PC-3 (cell line): ENCODE measurements around the gene USP14. TPM values are rescaled to one million over a fixed set of nuclear protein-coding genes. Genes with fewer than 3 reads are reported as not detected.

Experiments
- ATAC-seq: fragments of 200-7000 bp; cut with Tn5 transposase; 2 replicates; pipeline ENCODE4 v1.9.1; 2020; ENCODE audit warnings: mild to moderate bottlenecking, moderate library complexity
- BruUV-seq: library from RNA; stranded (reverse); fragments of 400-500 nt; replicated peaks from 2 replicates; lab custom pipeline; 2021; lab: Mats Ljungman, UMichigan
- CTCF ChIA-PET: fragments of 300-600 bp; sonication (Branson Sonifier 250); formaldehyde crosslinking; loops from one replicate; lab custom pipeline; 2022; ENCODE audit warnings: antibody characterized with exemption; lab: Charles Lee
- POLR2A ChIA-PET: fragments of 300-600 bp; sonication (Branson Sonifier 250); formaldehyde crosslinking; loops from one replicate; lab custom pipeline; 2022; ENCODE audit warnings: antibody characterized with exemption; ENCODE audit not compliant: unreplicated experiment; lab: Charles Lee
- DNase-seq: peaks from one replicate; pipeline ENCODE4 v3.0.0-alpha.2; 2015
- H2AFZ ChIP-seq: fragments of 300-600 bp; sonication (generic); 2 replicates; pipeline ENCODE4 v1.6.0; 2016; ENCODE audit warnings: antibody characterized with exemption, low read length
- H3F3A ChIP-seq: fragments of 300-600 bp; sonication (generic); one replicate; pipeline ENCODE4 v1.6.0; 2017; ENCODE audit warnings: antibody characterized with exemption, low read length, control low read depth, mild to moderate bottlenecking; ENCODE audit not compliant: unreplicated experiment
- H3K27ac ChIP-seq: fragments of 300-600 bp; sonication (generic); 2 replicates; pipeline ENCODE4 v1.5.1; 2016; ENCODE audit warnings: mild to moderate bottlenecking, low read length
- H3K27me3 ChIP-seq: fragments of 300-600 bp; sonication (generic); 2 replicates; pipeline ENCODE4 v1.6.1; 2016; ENCODE audit warnings: low read length, mixed read lengths
- H3K36me3 ChIP-seq: fragments of 300-600 bp; sonication (generic); 2 replicates; pipeline ENCODE4 v1.6.1; 2016; ENCODE audit warnings: low read depth, mixed run types, low read length, mixed read lengths
- H3K4me1 ChIP-seq: fragments of 300-600 bp; sonication (generic); 2 replicates; pipeline ENCODE4 v1.5.1; 2016; ENCODE audit warnings: low read length; ENCODE audit not compliant: insufficient read depth
- H3K4me2 ChIP-seq: fragments of 300-600 bp; sonication (generic); 2 replicates; pipeline ENCODE4 v1.6.0; 2016; ENCODE audit warnings: low read length
- H3K4me3 ChIP-seq: fragments of 300-600 bp; sonication (generic); 2 replicates; pipeline ENCODE4 v1.5.1; 2016; ENCODE audit warnings: mild to moderate bottlenecking, low read length, mixed read lengths
- H3K79me2 ChIP-seq: fragments of 300-600 bp; sonication (generic); 2 replicates; pipeline ENCODE4 v1.6.1; 2017; ENCODE audit warnings: low read length, mixed read lengths
- H3K9ac ChIP-seq: fragments of 300-600 bp; sonication (generic); 2 replicates; pipeline ENCODE4 v1.6.0; 2016; ENCODE audit warnings: mild to moderate bottlenecking, low read length
- H3K9me2 ChIP-seq: fragments of 300-600 bp; sonication (generic); replicated peaks from 2 replicates; pipeline ENCODE4 v1.6.1; 2016; ENCODE audit warnings: mixed run types, low read length, mixed read lengths
- H3K9me3 ChIP-seq: fragments of 300-600 bp; sonication (generic); 2 replicates; pipeline ENCODE4 v1.6.1; 2016; ENCODE audit warnings: low read length, mixed read lengths
- H4K20me1 ChIP-seq: fragments of 300-600 bp; sonication (generic); 2 replicates; pipeline ENCODE4 v1.6.1; 2016; ENCODE audit warnings: low read length, mixed read lengths
- CTCF ChIP-seq: fragments of 300-600 bp; sonication (generic); conservative IDR thresholded peaks from 2 replicates; pipeline ENCODE4 v1.5.1; 2017; ENCODE audit warnings: antibody characterized with exemption, low read depth, mild to moderate bottlenecking, low read length
- EZH2 ChIP-seq: fragments of 300-600 bp; sonication (generic); IDR thresholded peaks from one replicate; pipeline ENCODE4 v1.6.1; 2017; ENCODE audit warnings: antibody characterized with exemption, mild to moderate bottlenecking, low read length; ENCODE audit not compliant: unreplicated experiment
- EZH2phosphoT487 ChIP-seq: fragments of 300-600 bp; sonication (generic); IDR thresholded peaks from 2 replicates; pipeline ENCODE4 v1.6.1; 2018; ENCODE audit warnings: mild to moderate bottlenecking, antibody characterized with exemption, low read length, borderline replicate concordance
- intact Hi-C: fragments of 100-400 bp; cut with micrococcal nuclease; formaldehyde crosslinking; loops from 2 replicates; pipeline ENCODE4 v1.9.0; 2023
- total RNA-seq: library from RNA; depleted of rRNA; stranded (reverse); fragments of >200 nt; gene quantifications from 2 replicates; pipeline ENCODE4 v1.2.3, GENCODE V29; 2014

USP14 gene
- total RNA-seq, 1 experiment from 2014 or later, result 30.7 TPM

GRCh38 chr18:191725-192124 is 33.4 kb downstream of the USP14 start:
- Histone ChIP-seq H3K4me3 (no peak overlapping the region), H3K4me2 (no peak overlapping the region), H3K9me2 (no peaks in the 10 kb centered on the region), H3K27me3 (no peaks in the 10 kb centered on the region), H3F3A (no peaks in the 10 kb centered on the region), H2AFZ (no peak overlapping the region), H4K20me1 (peaks cover 12% of the 10 kb centered on the region), H3K79me2 (peaks cover 64% of the 10 kb centered on the region), H3K9ac (no peak overlapping the region), H3K27ac (no peak overlapping the region), H3K9me3 (no peaks in the 10 kb centered on the region), H3K4me1 (no peaks in the 10 kb centered on the region), H3K36me3 (peaks cover 25% of the 10 kb centered on the region; the same call in 1 of the 2 replicates)
- no TSS peak for BruUV-seq
- ChIA-PET CTCF (no interaction called here), POLR2A (no interaction called here)
- no peak for DNase-seq
- peak; percentile 37; the same call in 1 of the 2 replicates for ATAC-seq
- intact Hi-C loops, result loop anchor here (1.0 kb wide), 1 partner anchor 8 kb away; no protein-coding TSS in a partner anchor
- TF ChIP-seq CTCF (no peak), EZH2phosphoT487 (no peak), EZH2 (no peak)

- POLR2A ChIA-PET, result no interaction called here
- Histone ChIP-seq H2AFZ (no peak overlapping the region), H3K4me2 (no peak overlapping the region), H3K9me2 (no peaks in the 10 kb centered on the region), H3K4me3 (no peak overlapping the region), H3K4me1 (no peaks in the 10 kb centered on the region), H3F3A (peaks cover 3% of the 10 kb centered on the region), H3K9me3 (no peaks in the 10 kb centered on the region), H3K36me3 (peaks cover 34% of the 10 kb centered on the region), H3K27ac (no peak overlapping the region), H4K20me1 (peaks cover 18% of the 10 kb centered on the region), H3K27me3 (no peaks in the 10 kb centered on the region), H3K9ac (no peak overlapping the region), H3K79me2 (peaks cover 55% of the 10 kb centered on the region)
- BruUV-seq, result no TSS peak
- intact Hi-C loops, result no loop called here
- CTCF ChIA-PET, result no interaction called here
- no peak for DNase-seq
- no peak for ATAC-seq
- no peak for TF ChIP-seq CTCF
- no peak for TF ChIP-seq EZH2phosphoT487
- no peak for TF ChIP-seq EZH2
Observed at GRCh38 chr18:192801-193200, 34.4 kb downstream of the USP14 start.

- DNase-seq (no peak), ATAC-seq (no peak)
- H3K27ac ChIP-seq, result no peak overlapping the region
- H3K9me3 ChIP-seq, result no peaks in the 10 kb centered on the region
- POLR2A ChIA-PET, result no interaction called here
- H3K79me2 ChIP-seq, result peaks cover 28% of the 10 kb centered on the region
- no TSS peak for BruUV-seq
- CTCF ChIA-PET, result no interaction called here
- peaks cover 3% of the 10 kb centered on the region for H3F3A ChIP-seq
- H3K9ac ChIP-seq, result no peak overlapping the region
- no peak overlapping the region for H2AFZ ChIP-seq
- no peak overlapping the region for H3K4me2 ChIP-seq
- peaks cover 10% of the 10 kb centered on the region; the same call in 1 of the 2 replicates for H4K20me1 ChIP-seq
- intact Hi-C loops, result no loop called here
- no peaks in the 10 kb centered on the region for H3K27me3 ChIP-seq
- TF ChIP-seq EZH2, result no peak
- TF ChIP-seq EZH2phosphoT487, result no peak
- TF ChIP-seq CTCF, result no peak
- peaks cover 10% of the 10 kb centered on the region for H3K4me1 ChIP-seq
- H3K4me3 ChIP-seq, result no peak overlapping the region
- H3K9me2 ChIP-seq, result no peaks in the 10 kb centered on the region
- peaks cover 50% of the 10 kb centered on the region for H3K36me3 ChIP-seq
Observed at GRCh38 chr18:195651-196050, 37.3 kb downstream of the USP14 start.
